IPS DF 19.7 (cell line): ENCODE measurements around the gene DNM2.
"Not testable (repeated sequence)": the region's sequence is repeated elsewhere in the genome, so short reads cannot be mapped to it uniquely, and the experiment has no call there.

ENCODE experiments used
- DNase-seq: peaks from one replicate; pipeline ENCODE4 v3.0.0-alpha.2; 2013; ENCODE audit warnings: low read depth, low spot score

Gene DNM2

DNA sequence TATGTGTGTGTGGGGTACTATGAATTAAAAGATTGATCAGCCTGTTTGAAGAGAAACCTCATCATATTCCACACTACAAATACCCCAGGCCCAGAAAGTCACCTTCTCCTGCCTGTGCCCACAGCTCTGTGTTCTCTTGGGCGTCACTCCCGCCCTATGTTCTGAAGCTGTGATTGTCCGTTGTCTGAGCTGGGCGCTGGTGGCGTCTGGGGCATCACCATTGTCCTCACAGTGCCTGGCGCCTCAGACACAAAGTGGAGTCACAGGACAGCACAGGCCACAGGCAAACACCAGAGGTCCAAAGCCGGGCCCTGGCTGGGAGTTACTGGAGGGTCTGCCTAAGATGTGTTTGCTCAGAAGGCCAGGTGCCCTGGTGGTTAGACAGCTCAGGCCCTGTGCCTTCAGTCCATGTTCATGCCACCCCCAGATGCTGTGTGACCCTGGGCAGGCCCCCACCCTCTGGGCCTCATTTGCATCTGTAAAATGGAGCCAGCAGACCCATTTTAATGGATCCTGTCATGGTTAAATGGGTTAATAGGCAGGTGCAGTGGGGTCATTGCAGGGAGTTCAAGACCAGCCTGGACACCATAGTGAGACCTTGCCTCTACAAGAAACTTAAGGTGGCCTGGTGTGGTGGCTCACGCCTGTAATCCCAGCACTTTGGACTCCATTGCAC is 34.5 kb downstream of the DNM2 start:
- no peak for DNase-seq

DNA sequence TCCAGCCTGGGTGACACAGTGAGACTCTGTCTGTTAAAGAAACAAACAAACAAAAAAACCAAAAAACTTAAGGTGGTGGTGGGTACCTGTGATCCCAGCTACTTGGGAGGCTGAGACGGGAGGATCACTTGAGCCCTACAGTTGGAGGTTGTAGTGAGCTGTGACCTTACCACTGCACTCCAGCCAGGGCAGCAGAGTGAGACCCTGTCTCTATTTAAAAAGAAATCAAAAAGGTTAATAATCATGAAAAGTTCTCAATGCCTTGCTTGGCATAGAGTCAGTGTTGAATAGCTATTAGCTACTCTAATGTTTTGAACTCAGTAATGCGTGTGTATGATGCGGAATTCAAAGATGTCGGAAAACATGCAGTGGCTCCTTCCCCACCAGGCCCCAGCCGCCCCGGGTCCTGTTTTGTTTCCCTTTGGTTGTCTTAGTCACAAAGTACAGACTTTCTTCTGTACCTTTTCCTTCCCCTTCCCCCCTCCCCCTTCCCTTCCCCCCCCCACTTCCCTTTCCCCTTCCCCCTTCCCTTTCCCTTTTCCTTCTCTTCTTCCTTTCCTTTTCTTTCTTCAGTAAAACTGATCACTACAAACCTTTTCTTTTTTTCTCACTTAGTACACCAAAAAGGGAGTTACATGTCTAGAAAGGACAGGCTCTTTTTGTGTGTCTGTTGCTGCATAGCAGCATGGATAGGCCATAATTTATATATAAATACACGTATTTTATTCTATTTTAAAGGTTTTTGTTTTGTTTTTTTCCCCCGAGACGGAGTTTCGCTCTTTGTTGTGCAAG is 35.2 kb downstream of the DNM2 start:
- no peak for DNase-seq

DNA sequence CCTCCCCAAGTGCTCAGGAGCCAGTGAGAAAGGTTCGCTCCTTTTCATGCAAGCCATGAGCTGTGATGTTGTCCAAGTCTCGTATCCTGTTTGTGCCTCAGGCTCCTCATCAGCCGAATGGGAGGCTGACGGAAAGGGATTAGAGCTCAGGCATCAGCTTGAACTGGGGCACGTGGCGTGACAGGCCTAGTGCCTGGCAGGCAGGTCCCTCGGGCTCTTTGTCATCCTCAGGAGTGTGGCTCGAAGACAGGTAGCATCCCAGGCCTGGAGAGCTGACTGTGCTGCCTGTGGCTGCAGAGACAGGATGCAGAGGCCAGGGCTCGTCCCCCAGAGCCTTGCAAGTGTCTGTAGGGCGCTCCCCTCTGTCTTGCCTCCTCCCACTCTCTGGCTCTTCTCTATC is 38.5 kb downstream of the DNM2 start:
- no peak for DNase-seq

DNA sequence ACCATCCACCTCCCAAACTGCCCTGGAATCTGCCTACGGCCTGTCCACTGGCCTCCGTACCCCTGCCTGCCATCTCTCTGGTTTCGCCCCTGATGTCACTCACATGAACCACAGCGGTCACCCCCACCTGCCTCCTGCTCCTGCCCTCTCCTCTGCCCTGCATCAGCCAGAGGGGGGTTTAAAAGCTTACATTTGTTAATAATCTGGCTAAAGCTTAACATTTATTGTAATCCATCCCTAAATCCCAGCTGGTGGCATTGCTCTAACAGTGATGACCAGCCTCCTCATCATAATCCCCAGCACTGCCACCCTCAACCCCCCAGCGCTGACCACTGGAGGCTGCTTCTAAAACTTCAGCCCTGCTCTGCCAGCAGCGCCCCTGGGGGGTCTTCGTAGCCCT is 38.9 kb downstream of the DNM2 start:
- DNase-seq = no peak

DNA sequence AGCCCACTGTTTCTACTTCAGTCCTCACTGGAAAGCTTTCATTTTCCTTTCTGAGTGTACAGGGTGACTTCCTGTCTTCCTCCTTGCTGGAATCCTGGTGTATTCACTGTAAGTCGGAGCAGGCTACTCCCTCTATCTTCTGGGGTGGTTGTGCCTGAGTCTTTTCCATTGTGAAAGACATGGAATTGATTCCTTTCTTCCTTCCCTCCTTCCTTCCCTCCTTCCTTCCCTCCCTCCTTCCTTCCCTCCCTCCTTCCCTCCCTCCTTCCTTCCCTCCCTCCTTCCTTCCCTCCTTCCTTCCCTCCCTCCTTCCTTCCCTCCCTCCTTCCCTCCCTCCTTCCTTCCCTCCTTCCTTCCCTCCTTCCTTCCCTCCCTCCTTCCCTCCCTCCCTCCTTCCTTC is 40.2 kb downstream of the DNM2 start:
- DNase-seq = not testable (repeated sequence)

DNA sequence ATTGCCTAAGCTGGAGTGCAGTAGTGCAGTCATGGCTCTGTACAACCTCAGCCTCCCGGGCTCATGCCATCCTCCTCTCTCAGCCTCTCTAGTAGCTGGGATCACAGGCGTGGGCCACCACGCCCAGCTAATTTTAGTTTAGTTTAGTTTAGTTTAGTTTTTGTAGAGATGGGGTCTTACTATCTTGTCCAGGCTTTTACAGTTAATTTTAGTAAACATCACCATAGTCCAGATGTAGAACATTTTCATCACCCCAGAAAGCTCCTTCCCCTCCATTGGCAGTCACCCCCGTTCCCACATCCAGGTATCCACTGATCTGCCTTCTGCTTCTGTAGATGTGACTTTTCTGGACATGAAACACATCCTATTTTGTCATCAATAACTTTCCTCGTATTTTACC is 41.1 kb downstream of the DNM2 start:
- DNase-seq = no peak

DNA sequence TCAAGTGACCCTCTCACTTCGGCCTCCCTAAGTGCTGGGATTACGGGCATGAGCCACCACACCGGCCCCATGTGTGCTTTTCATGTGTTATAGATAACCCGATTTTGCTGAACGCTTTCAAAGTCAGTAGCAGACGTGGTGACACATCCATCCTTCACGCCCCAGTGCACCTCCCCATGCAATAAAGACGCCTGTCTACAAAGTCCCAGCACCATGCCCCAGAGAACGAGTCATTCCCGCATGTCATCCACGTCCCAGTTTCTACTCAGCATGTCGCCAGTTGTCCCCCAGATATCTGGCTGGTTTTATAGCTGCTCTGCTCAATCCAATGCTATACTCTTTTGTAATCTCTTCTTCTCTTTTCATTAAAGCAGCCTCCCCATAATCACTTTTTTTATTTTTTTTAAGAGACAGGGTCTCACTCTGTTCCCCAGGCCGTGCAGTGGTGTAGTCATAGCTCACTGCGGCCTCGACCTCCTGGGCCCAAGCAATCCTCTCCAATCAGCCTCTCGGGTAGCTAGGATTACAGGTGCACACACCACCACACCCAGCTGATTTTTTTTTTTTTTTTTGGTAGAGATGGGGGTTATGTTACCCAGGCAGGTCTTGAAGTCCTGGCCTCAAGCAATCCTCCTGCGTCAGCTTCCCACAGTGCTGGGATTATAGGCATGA is 42.5 kb downstream of the DNM2 start:
- DNase-seq = no peak

DNA sequence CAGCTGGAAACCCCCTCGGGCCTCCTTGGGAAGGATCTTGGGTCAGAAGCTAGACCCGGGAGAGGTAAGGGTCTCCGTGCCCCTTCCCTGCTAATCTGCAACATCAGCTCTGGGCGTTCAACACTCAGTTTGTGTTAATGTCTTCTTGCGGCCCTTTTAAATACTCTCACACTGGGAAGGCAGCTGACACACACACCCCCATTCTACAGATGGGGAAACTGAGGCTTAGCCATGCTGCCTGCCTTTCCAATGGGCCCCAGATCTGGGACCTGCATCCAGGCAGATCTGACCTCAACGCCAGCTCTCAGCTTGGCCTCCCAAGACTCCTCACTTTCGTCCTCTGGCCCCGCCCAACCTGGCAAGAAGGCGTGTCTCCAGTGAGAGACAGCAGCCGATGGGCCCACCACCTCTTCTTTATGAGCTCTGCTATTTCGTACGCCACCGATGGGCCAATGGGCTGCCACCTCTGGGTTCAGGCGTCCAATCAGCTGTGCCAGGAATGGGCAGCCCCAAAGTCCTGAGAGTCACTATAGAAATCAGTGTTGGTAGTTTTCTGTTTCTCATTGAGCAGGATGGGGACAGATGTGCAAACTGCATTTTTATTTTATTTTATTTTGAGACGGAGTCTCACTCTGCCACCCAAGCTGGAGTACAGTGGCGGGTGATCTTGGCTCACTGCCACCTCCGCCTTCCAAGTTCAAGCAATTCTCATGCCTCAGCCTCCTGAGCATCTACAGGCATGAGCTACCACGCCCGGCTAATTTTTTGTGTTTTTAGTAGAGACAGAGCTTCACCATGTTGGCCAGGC is 43.8 kb downstream of the DNM2 start:
- DNase-seq = no peak

DNA sequence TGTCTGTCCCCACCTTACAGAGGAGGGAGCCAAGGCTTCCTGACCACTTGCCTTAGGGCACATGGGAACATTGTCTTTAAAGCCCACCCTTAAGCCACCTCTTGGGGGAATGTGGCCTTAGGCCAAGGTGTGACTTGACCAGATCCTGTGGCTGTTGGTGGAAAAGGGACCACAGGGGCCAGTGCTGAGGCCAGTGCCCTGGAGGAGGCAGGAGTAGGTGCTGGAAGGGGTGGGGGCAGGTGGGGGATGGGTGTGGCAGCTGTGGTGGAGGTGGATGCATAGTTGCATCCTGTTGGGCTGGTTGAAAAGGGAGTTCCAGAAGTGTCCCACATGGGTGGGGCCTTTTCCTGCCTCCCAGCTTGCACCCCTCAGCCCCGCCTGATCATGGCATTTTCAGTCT is 44.8 kb downstream of the DNM2 start:
- no peak for DNase-seq

DNA sequence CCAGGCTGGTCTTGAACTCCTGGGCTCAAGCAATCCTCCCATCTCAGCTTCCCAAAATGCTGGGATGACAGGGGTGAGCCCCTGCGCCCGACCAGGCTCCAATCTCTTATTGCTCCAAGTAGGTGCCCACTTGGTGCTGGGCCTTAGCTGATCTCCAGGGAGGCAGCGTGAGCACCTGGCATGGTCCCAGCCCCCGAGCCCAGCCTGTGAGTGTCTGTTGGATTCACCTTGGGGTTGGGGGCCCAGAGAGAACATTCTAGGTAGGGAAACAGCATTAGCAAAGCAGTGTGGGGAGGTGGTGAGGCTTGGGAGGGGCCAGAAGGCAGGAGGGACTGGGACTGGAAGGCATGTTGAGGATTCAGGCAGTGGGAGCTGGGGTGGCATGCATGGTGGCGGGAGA is 45.5 kb downstream of the DNM2 start:
- DNase-seq = no peak

DNA sequence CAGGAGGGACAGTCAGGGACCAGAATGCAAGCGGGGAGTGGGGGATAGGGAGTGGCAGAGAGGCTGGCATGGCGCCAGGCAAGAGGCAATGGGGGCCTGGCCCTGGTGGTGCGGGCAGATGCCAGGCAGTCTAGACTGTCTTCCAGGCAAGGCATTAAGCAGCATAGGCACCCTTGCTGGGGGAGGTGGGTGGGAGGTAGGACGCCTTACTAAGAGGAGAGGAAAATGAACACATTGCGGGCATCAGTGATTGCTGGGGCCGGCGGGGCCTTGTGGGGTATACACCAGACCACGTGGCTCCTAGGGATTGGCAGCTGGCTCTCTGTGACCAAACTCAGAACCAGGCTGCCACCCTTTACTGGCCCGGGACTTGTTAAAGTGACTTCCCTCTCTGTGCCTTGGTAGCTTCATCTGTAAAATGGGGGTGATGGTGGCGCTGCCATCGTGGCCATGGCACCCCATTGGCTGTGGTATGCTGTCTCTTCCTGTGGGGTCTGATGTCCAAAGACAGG is 46.0 kb downstream of the DNM2 start:
- DNase-seq = no peak

DNA sequence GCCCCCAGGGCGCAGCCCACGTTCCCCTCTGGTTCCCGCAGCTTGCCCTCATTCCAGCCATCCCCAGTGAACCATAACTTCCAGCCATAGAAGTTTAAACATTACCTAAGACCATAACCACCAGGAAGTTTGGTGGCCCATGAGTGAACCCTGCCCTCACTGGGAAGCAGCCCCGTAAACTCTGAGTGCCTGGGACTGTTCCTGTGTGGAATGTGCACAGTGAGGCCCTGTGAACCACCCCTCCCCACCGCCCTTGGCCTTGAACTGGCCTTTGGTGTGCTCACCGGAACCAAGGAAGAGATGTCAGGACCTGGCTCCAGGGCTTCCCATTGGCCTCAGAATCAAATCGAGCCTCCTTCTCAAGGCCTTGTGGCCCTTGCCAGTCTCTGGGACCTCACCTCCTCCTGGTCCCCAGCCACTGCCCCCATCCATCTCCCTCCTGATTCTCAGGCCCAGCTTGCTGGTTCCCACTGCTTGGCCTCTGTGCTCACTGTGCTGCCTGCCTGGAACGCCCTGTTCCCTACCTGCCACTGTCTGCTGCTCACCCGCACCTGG is 46.5 kb downstream of the DNM2 start:
- no peak for DNase-seq

DNA sequence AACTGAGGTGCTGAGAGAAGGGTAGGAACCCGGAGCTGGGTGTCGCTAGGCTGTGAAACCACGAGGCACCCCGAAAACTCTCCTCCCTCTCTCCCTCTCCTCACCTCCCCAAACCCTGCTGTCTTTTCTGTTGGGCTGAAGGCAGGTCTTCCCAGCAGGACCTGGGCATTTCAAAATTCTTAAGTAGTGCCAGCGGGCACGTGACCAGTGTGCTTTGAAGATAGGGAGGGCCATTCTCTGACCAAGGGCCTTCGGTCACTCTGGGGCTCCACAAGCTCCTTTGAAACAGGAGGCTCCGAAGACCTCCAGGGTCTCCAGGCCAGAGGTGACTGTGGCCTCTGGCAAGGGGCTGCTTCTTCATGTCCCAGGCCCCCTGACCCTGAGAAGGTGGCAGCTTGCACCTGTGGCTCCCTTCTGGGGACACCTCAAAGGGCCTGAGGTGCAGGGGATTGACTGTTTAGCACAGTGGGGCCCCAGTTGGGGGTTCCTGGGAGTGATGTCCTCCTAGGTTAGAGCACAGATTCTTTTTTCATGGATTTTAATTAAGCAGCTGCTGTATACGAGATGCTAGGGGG is 48.3 kb downstream of the DNM2 start:
- DNase-seq = no peak

DNA sequence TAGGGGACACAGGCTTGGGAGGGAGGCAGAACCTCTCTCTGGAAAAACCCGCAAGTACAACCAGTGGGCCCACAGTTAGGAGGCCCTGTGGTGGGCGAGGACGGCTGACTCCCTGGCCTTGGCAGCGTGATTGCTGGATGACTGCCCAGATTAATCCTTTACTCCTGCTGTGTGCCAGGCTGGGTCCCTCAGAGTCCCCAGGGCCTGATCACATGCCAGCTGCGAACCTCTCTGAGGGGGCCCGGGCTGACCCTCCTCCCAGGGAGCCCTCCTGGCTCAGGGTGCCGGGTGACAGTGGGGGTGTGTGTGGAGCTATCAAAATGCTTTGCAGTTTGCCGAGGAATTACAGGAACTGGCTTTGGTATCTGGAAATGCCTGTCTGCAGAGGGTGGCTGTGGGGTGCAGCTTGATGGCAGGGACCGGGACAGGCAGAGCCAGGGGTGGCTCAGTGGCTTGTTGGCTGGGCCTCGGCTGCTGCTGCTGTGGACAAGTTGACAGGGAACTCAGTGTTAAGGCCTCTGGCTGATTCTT is 48.9 kb downstream of the DNM2 start:
- no peak for DNase-seq

DNA sequence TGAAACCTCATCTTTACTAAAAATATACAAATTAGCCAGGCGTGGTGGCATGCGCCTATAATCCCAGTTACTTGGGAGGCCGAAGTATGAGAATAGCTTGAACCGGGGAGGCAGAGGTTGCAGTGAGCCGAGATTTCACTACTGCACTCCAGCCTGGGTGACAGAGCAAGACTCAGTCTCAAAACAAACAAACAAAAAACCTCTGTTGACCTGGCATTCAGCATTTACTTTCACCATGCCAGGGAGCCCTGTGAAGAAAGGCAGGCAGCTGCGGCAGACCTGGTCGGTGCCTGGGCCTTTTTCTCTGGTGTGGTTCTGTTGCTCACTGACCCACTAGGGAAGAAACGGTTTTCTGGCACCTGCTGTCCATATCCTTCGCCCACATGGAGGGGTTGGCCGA is 49.8 kb downstream of the DNM2 start:
- DNase-seq = no peak

DNA sequence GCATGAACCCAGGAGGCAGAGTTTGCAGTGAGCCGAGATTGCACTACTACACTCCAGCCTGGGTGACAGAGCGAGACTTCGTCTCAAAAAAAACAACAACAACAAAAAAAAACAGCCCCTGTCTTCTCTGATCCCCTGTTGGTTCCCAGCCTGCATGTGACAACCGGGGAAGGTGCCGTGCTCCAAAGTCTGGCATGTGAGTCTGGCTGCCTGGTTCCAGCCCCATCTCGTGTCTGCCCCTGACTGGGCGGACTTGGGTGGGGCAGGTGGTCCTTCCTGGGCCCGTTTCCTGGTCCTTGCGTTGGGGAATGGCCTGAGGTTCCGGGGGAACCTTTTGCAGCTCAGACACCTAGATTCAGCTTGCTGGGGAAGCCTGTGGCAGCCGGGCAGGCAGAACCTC is 50.5 kb downstream of the DNM2 start:
- DNase-seq = no peak

DNA sequence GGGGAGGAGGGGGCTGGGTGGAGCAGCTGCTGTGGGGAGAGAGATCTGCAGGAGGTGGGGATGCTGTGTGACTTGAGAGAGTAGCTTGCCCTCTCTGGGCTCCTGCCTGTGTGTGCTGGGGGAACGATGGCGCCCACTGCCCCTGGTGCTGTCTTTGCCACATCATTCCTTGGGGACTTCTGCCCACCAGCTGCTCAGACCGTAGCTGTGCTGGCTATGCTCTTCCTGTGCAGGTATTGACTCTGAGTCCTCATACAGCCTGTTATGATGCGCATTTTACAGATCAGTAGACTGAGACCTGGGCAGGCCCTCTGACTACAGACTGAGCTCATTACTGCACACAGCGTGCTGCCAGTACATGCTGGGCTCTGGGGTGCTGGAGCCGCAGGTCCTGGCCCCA is 51.1 kb downstream of the DNM2 start:
- no peak for DNase-seq

DNA sequence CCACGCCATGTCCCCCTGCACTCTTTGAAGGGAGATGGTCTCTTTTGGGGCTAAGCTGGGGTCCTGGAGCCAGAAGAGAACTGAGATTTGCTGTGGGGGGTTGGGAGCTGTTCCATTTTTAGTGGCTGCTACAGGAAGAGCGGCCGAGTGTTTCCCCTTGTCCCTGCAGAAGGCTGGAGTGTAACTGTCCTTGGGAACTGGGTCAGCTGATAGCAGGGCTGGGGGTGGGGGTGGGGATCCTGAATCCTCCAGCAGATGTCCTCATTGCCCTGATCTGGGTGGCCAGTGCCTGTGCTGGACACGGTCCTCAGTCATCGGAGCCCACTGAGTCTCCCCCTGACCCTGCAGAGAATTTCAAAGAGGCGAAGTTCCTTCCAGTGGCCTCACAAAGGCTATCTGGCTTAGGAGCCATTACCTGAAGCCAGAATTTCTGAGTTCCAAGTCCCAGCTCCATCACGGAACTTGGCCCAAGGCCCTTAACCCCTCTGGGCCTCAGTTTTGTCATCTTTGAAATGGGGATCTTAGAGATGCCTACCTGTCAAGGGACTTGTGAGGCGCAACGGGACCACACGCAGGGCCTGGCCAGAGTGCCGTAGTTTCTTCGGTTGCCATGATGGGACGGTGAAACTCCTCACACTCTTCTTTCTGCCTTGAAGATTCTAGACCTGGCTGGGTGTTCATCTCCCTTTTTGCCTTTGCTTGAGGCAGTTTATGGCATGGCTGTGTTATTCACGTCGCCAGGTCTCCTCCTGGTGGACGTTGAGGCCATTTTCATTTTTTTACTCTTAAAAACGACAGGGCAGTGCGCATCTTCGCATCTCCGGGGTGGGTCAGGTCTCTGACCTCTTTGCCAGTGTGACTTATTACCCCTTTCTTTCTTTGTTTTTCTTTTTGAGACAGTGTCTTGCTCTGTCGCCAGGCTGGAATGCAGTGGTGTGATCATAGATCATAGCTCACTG is 51.9 kb downstream of the DNM2 start:
- no peak for DNase-seq

DNA sequence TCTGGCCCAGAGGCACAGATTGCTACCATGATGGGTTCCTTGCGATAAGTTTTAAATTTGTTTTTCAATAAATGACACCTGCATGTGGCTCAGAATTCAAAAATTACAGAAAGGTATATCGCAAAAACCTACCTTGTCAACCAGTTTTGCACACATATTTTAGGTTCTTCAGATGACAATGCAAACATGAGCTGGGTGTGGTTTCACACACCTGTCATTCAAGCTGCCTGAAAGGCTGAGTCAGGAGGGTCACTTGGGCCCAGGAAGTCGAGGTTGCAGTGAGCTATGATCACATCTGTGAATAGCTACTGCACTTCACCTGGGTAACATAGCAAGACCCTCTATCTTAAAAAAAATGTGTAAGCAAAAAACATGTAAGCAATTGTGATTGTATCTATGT is 56.1 kb downstream of the DNM2 start:
- no peak for DNase-seq

DNA sequence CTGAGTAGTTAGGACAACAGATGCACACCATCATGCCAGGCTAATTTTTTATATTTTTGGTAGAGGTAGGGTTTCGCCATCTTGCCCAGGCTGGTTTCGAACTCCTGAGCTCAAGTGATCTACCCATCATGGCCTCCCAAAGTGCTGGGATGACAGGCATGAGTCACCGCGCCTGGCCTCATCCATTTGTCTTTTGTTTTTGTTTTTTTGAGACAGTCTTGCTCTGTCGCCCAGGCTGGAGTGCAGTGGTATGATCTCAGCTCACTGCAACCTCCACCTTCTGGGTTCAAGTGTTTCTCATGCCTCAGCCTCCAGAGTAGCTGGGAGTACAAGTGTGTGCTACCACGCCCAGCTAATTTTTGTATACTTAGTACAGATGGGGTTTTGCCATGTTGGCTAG is 57.0 kb downstream of the DNM2 start:
- DNase-seq = no peak
